IPS-18c (cell line): ENCODE measurements around the gene RLN1.
"Not testable (repeated sequence)": the region's sequence is repeated elsewhere in the genome, so short reads cannot be mapped to it uniquely, and the experiment has no call there.

Experiments used
- H3K4me3 ChIP-seq: 2 replicates; pipeline ENCODE4 v1.7.0; 2013; ENCODE audit warnings: low read depth, mild to moderate bottlenecking, low read length, moderate library complexity; ENCODE audit not compliant: insufficient read depth
- H3K9me3 ChIP-seq: one replicate; pipeline ENCODE4 v1.6.1; 2013; ENCODE audit warnings: mild to moderate bottlenecking, low read length, moderate library complexity; ENCODE audit not compliant: control insufficient read depth, insufficient read depth

RLN1 gene

GRCh38 chr9:5338992-5339981 lies at the start of gene RLN1:
Gene RLN1, minus strand, starts transcription at chr9:5339876. Its CDS starts 130 bp downstream, at chr9:5339746.
- H3K4me3 ChIP-seq, H3K9me3 ChIP-seq: not testable (repeated sequence)

GRCh38 chr9:5389109-5389732 lies 49.5 kb upstream of the RLN1 start:
- Histone ChIP-seq H3K9me3 (no peaks in the 10 kb centered on the region), H3K4me3 (no peak overlapping the region)

GRCh38 chr9:5388026-5388819 lies 48.5 kb upstream of the RLN1 start:
- H3K9me3 ChIP-seq: no peaks in the 10 kb centered on the region
- no peak overlapping the region for H3K4me3 ChIP-seq

- Histone ChIP-seq H3K4me3 (no peak overlapping the region), H3K9me3 (no peaks in the 10 kb centered on the region)
Observed at GRCh38 chr9:5384436-5384835, 44.8 kb upstream of the RLN1 start.

GRCh38 chr9:5382479-5382878 lies 42.8 kb upstream of the RLN1 start:
- no peak overlapping the region for H3K4me3 ChIP-seq
- H3K9me3 ChIP-seq: no peaks in the 10 kb centered on the region

- Histone ChIP-seq H3K4me3 (no peak overlapping the region), H3K9me3 (no peaks in the 10 kb centered on the region)
Observed at GRCh38 chr9:5375790-5376477, 36.3 kb upstream of the RLN1 start.

GRCh38 chr9:5375091-5375490 lies 35.4 kb upstream of the RLN1 start:
- Histone ChIP-seq H3K4me3 (no peak overlapping the region), H3K9me3 (no peaks in the 10 kb centered on the region)

GRCh38 chr9:5364294-5365024 lies 24.8 kb upstream of the RLN1 start:
- Histone ChIP-seq H3K4me3 (no peak overlapping the region), H3K9me3 (no peaks in the 10 kb centered on the region)

GRCh38 chr9:5361326-5362010 lies 21.8 kb upstream of the RLN1 start:
- no peak overlapping the region for H3K4me3 ChIP-seq
- H3K9me3 ChIP-seq: no peaks in the 10 kb centered on the region

GRCh38 chr9:5360341-5360740 lies 20.7 kb upstream of the RLN1 start:
- Histone ChIP-seq H3K4me3 (no peak overlapping the region), H3K9me3 (no peaks in the 10 kb centered on the region)

- Histone ChIP-seq H3K4me3 (no peak overlapping the region), H3K9me3 (no peaks in the 10 kb centered on the region)
Observed at GRCh38 chr9:5357431-5358105, 17.9 kb upstream of the RLN1 start.

GRCh38 chr9:5355817-5356216 lies 16.1 kb upstream of the RLN1 start:
- H3K9me3 ChIP-seq: no peaks in the 10 kb centered on the region
- no peak overlapping the region for H3K4me3 ChIP-seq

GRCh38 chr9:5355226-5355625 lies 15.6 kb upstream of the RLN1 start:
- Histone ChIP-seq H3K9me3 (no peaks in the 10 kb centered on the region), H3K4me3 (no peak overlapping the region)

- no peaks in the 10 kb centered on the region for H3K9me3 ChIP-seq
- H3K4me3 ChIP-seq: no peak overlapping the region
Observed at GRCh38 chr9:5354184-5354583, 14.5 kb upstream of the RLN1 start.

GRCh38 chr9:5352637-5353248 lies 13.1 kb upstream of the RLN1 start:
- H3K9me3 ChIP-seq: peaks cover 2% of the 10 kb centered on the region
- H3K4me3 ChIP-seq: no peak overlapping the region
